GM12891 (cell line): ENCODE results near the gene IDE.

Experiments used
- PAX5 ChIP-seq: IDR thresholded peaks from 2 replicates; pipeline ENCODE4 v1.6.1; 2011; ENCODE audit warnings: low read length, moderate library complexity, mild to moderate bottlenecking; ENCODE audit not compliant: insufficient read depth, severe bottlenecking
- POLR2A ChIP-seq: IDR thresholded peaks from 2 replicates; pipeline ENCODE4 v1.6.1; 2011; ENCODE audit warnings: low read depth, low read length, control low read depth
- POLR2AphosphoS5 ChIP-seq: IDR thresholded peaks from 2 replicates; pipeline ENCODE4 v1.6.1; 2011; ENCODE audit warnings: low read depth, low read length, control low read depth
- SPI1 ChIP-seq: IDR thresholded peaks from 2 replicates; pipeline ENCODE4 v1.6.1; 2011; ENCODE audit warnings: low read depth, low read length, control low read depth
- TAF1 ChIP-seq: IDR thresholded peaks from 2 replicates; pipeline ENCODE4 v1.6.1; 2011; ENCODE audit warnings: low read depth, low read length, control low read depth

GRCh38 chr10:92559046-92559445, 14.8 kb downstream of the IDE start:
- TF ChIP-seq POLR2A: no peak
- no peak for TF ChIP-seq TAF1
- no peak for TF ChIP-seq POLR2AphosphoS5
- TF ChIP-seq PAX5: no peak
- no peak for TF ChIP-seq SPI1
